WI38 (cell line): ENCODE results near the gene CFAP97.
"Not testable (repeated sequence)": the region's sequence is repeated elsewhere in the genome, so short reads cannot be mapped to it uniquely, and the experiment has no call there.

Experiments
- H3K4me3 ChIP-seq: 2 replicates; pipeline ENCODE4 v1.5.1; 2011; ENCODE audit warnings: low read depth, mild to moderate bottlenecking, control low read depth, low read length
- TF ChIP-seq, protein P1 (sequence below): IDR thresholded peaks from 2 replicates; pipeline ENCODE4 v1.5.1; 2012; ENCODE audit warnings: low read depth, mild to moderate bottlenecking, control low read depth, low read length

Gene CFAP97

DNA sequence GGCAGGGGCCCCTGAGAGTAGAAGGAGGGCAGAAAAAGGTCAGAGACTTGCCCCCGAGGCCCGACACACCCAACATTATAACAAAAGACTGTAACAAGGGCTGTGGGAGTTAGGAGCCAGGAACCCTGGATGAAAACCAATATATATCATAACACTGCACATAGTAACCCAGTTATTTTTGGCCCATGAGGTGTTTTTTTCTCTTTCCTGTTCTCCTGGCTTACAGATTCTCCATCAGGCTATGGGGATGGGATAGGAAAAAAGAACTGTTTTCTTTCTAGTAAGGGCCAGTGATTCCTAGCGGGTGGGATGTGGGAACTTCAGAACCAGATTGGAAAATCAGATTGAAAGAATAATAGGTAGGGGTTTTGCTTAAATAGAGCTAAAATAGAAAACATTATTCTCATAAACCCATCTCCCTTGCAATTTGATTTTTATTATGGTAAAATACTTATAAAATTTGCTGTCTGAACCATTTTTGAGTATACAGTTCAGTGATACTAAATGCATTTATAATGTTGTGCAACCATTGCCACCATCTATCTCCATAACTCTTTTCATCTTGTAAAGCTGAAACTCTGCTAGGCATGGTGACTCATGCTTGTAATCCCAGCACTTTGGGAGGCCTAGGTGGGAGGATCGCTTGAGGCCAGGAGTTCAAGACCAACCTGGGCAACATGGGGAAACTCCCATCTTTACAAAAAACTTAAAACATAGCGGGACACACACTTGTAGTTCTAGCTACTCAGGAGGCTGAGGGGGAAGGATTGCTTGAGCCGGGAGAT, 39.1 kb upstream of the CFAP97 start:
- TF ChIP-seq, protein P1, sequence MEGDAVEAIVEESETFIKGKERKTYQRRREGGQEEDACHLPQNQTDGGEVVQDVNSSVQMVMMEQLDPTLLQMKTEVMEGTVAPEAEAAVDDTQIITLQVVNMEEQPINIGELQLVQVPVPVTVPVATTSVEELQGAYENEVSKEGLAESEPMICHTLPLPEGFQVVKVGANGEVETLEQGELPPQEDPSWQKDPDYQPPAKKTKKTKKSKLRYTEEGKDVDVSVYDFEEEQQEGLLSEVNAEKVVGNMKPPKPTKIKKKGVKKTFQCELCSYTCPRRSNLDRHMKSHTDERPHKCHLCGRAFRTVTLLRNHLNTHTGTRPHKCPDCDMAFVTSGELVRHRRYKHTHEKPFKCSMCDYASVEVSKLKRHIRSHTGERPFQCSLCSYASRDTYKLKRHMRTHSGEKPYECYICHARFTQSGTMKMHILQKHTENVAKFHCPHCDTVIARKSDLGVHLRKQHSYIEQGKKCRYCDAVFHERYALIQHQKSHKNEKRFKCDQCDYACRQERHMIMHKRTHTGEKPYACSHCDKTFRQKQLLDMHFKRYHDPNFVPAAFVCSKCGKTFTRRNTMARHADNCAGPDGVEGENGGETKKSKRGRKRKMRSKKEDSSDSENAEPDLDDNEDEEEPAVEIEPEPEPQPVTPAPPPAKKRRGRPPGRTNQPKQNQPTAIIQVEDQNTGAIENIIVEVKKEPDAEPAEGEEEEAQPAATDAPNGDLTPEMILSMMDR = no peak

DNA sequence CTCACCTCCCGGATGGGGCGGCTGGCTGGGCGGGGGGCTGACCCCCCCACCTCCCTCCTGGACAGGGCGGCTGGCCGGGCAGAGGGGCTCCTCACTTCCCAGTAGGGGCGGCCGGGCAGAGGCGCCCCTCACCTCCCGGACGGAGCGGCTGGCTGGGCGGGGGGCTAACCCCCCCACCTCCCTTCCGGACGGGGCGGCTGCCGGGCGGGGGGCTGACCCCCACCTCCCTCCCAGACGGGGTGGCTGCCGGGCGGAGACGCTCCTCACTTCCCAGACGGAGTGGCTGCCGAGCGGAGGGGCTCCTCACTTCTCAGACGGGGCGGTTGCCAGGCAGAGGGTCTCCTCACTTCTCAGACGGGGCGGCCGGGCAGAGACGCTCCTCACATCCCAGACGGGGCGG, 36.7 kb upstream of the CFAP97 start:
- H3K4me3 ChIP-seq = not testable (repeated sequence)

More for the DNA sequence above, 39.1 kb upstream of the CFAP97 start:
- H3K4me3 ChIP-seq = no peak overlapping the region

DNA sequence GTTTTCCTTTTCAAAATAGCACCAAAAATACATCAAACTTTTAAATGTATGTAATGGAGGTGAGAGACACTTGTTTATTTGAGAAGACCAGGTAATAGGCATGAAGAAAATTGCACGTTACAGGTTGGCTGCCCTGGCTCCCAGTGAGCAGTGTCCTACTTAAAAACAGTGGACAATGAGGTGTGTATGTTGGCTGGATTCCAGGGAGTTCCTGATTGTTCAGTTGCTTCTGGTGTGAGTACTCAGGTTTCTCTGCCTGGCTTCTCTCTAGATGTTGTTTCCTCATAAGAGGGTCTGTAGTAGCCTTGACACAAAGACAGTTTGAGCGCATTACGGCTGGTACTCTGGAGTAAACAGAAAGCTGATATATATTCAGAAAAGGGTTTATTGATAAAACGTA, 35.0 kb upstream of the CFAP97 start:
- TF ChIP-seq, protein P1 = no peak
- no peak overlapping the region for H3K4me3 ChIP-seq

DNA sequence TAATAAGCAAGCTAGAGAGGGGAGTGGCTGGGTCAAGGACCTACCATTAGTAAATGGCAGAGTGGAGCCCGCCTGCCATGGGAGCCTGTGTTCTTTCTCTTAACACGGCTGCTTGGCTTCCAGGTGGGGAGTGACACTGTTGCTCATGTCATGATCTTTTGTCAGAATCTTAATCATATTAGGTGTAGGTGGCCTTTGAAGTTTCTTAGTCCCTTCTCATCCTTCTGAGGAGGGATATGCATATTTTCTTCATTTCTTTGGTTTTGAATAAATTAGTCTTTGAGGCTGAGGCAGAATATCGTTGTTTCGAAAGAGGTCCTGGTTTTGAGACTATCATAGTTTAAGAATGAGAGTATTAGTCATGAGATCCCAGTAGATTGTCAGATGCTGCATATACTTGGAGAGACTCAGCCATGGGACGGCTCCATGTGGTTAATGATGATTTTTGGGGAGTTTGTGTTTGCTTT, 34.4 kb upstream of the CFAP97 start:
- TF ChIP-seq, protein P1 = no peak

DNA sequence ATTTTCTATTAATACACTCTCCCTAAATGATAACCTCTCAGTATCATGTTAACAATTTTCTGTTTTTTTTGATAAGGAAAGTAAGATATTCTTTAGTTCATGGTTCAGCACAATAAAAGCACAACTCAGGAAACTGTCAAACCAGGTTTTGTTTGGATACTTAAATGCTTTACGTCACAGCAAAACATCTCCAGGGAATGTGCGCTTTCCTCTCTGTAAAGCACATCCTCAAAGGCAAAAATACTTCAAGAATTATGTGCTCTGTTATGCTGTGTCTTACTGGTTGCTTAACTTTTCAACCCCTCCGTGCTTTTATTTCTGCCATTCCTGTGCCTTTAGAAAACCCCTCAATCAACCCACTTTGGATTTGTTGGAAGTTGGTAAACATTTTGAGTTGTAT, 33.4 kb upstream of the CFAP97 start:
- TF ChIP-seq, protein P1 = no peak

More for the DNA sequence above, 34.4 kb upstream of the CFAP97 start:
- H3K4me3 ChIP-seq = no peak overlapping the region

DNA sequence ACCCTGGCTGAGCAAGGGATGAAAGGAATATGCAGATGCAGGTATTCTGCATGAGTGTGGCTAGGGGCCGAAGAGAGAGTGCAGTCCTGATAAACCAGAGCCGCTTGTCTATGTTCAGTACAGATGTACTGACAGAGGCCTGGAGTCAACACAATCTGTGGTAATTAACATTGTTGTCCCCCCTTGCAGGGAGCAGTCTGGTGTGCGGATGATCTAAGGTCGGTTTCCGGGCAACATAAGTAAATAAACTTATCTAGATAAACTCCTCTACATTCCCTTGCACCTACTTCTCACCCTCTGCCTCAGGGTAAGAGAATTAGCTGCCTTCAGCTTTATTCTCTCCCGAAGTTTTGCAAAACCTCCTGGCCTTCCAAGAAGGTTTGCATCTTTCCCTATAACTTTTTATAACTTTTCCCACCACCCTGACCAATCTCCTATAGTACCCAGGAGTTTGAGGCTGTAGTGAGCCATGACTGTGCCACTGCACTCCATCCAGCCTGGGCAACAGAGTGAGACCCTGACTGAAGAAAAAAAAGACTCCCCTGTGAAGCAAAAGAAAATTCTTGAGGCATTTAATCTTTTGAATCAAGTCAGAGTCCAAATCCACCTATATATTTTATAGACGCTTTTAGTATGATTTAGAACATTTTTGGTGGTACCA, 32.2 kb upstream of the CFAP97 start:
- H3K4me3 ChIP-seq = no peak overlapping the region
- TF ChIP-seq, protein P1 = no peak

More for the DNA sequence above, 33.4 kb upstream of the CFAP97 start:
- no peak overlapping the region for H3K4me3 ChIP-seq

DNA sequence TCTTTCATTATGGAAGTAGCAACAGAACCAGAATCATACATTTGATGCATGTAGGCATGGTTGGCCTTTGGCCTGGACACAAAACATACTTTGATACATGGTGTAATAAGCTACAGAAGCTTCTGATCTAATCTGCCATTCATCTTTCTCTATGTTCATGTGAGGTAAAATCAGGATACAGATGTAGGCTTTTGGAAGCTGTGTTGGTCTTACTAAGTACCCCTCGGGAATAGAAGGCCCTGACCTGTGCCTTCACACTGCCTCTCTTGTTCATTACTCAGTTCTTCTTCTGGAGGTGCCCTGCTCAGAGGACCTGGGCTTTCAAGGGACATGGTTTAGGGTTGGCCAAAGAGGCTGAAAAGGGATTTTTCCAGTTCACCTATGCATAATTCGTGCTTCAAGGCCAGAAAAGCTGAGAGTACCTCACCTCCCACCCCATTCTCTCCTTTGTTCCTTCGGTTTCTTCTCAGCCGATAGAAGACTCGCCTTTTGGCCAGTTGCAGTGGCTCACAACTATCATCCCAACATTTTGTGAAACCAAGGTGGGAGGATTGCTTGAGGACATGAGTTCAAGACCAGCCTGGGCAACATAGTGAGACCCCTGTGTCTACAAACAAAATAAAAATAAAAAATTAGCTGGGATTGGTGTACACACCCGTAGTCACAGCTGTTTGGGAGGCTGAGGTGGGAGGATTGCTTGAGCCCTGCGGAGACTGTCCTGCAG, 31.5 kb upstream of the CFAP97 start:
- TF ChIP-seq, protein P1 = no peak
- H3K4me3 ChIP-seq = no peak overlapping the region
